ENCODE results near the gene HUNK.

HUNK gene

GRCh38 chr21:31872452-31873274, at the start of gene HUNK:
TSS of gene HUNK (plus strand) at chr21:31873020. CDS start at chr21:31873675, 655 bp downstream.
- H3K27me3 ChIP-seq (ENCODE audit: control insufficient read depth, low read length): peaks cover 29% of the 10 kb centered on the region
- TF ChIP-seq EZH2phosphoT487 (IDR thresholded peaks at IDR 0.05; ENCODE audit: borderline replicate concordance, low read length) (peak; percentile 60; the same call in 1 of the 2 replicates), CTCF (IDR thresholded peaks at IDR 0.05; ENCODE audit: low read depth, low read length, poor library complexity, severe bottlenecking) (no peak)
- H3K27ac ChIP-seq (ENCODE audit: low read depth, low read length): peak within 1 kb of the TSS; percentile 27; the same call in 1 of the 2 replicates
- peaks cover 15% of the 10 kb centered on the region for H3K4me1 ChIP-seq (ENCODE audit: control insufficient read depth, low read length)
- H3K36me3 ChIP-seq (ENCODE audit: control insufficient read depth, low read length): no peaks in the 10 kb centered on the region
- H3K4me3 ChIP-seq (ENCODE audit: low read length): peak within 1 kb of the TSS; percentile 74
- H4K20me1 ChIP-seq (ENCODE audit: control insufficient read depth, insufficient read depth, low read depth, low read length): peaks cover 3% of the 10 kb centered on the region; the same call in 1 of the 2 replicates
- no peaks in the 10 kb centered on the region for H3F3A ChIP-seq (ENCODE audit: control insufficient read depth, insufficient read depth)
- peak within 1 kb of the TSS; percentile 79 for H3K4me2 ChIP-seq (ENCODE audit: low read length)
- peaks cover 8% of the 10 kb centered on the region for H3K79me2 ChIP-seq (ENCODE audit: control insufficient read depth, low read length)
- no peaks in the 10 kb centered on the region for H3K9me2 ChIP-seq (replicated peaks; ENCODE audit: control insufficient read depth, low read length)
- no peaks in the 10 kb centered on the region for H3K9me3 ChIP-seq (ENCODE audit: control insufficient read depth, insufficient read depth, low read length)

GRCh38 chr21:31829736-31830472, 42.9 kb upstream of the HUNK start:
- H3K27me3 ChIP-seq (ENCODE audit: control insufficient read depth, low read length): no peaks in the 10 kb centered on the region
- no peaks in the 10 kb centered on the region for H3K4me1 ChIP-seq (ENCODE audit: control insufficient read depth, low read length)
- H3K9me3 ChIP-seq (ENCODE audit: control insufficient read depth, insufficient read depth, low read length): no peaks in the 10 kb centered on the region
- no peak overlapping the region for H3K4me3 ChIP-seq (ENCODE audit: low read length)
- H3K36me3 ChIP-seq (ENCODE audit: control insufficient read depth, low read length): no peaks in the 10 kb centered on the region
- no peaks in the 10 kb centered on the region for H3K9me2 ChIP-seq (replicated peaks; ENCODE audit: control insufficient read depth, low read length)
- H4K20me1 ChIP-seq (ENCODE audit: control insufficient read depth, insufficient read depth, low read depth, low read length): no peaks in the 10 kb centered on the region
- no peaks in the 10 kb centered on the region for H3F3A ChIP-seq (ENCODE audit: control insufficient read depth, insufficient read depth)
- H3K4me2 ChIP-seq (ENCODE audit: low read length): no peak overlapping the region
- no peak overlapping the region for H3K27ac ChIP-seq (ENCODE audit: low read depth, low read length)
- H3K79me2 ChIP-seq (ENCODE audit: control insufficient read depth, low read length): no peaks in the 10 kb centered on the region
- TF ChIP-seq CTCF (IDR thresholded peaks at IDR 0.05; ENCODE audit: low read depth, low read length, poor library complexity, severe bottlenecking): no peak
- TF ChIP-seq EZH2phosphoT487 (IDR thresholded peaks at IDR 0.05; ENCODE audit: borderline replicate concordance, low read length): no peak

GRCh38 chr21:31830701-31831100, 42.1 kb upstream of the HUNK start:
- Histone ChIP-seq H3K4me3 (ENCODE audit: low read length) (no peak overlapping the region), H3K36me3 (ENCODE audit: control insufficient read depth, low read length) (no peaks in the 10 kb centered on the region), H3K4me1 (ENCODE audit: control insufficient read depth, low read length) (no peaks in the 10 kb centered on the region), H4K20me1 (ENCODE audit: control insufficient read depth, insufficient read depth, low read depth, low read length) (no peaks in the 10 kb centered on the region), H3K9me2 (replicated peaks; ENCODE audit: control insufficient read depth, low read length) (no peaks in the 10 kb centered on the region), H3K27me3 (ENCODE audit: control insufficient read depth, low read length) (no peaks in the 10 kb centered on the region), H3K4me2 (ENCODE audit: low read length) (no peak overlapping the region), H3F3A (ENCODE audit: control insufficient read depth, insufficient read depth) (no peaks in the 10 kb centered on the region), H3K27ac (ENCODE audit: low read depth, low read length) (no peak overlapping the region), H3K9me3 (ENCODE audit: control insufficient read depth, insufficient read depth, low read length) (no peaks in the 10 kb centered on the region), H3K79me2 (ENCODE audit: control insufficient read depth, low read length) (no peaks in the 10 kb centered on the region)
- no peak for TF ChIP-seq EZH2phosphoT487 (IDR thresholded peaks at IDR 0.05; ENCODE audit: borderline replicate concordance, low read length)
- TF ChIP-seq CTCF (IDR thresholded peaks at IDR 0.05; ENCODE audit: low read depth, low read length, poor library complexity, severe bottlenecking): no peak

Measured in DOHH2 (cell line).